Measurements from ENCODE around the gene PAX5. TPM values are rescaled to one million over a fixed set of nuclear protein-coding genes. Genes with fewer than 3 reads are reported as not detected.

PAX5 gene
- total RNA-seq, 4 donors from 2014 or later, result under 0.01 to 0.29 TPM; not detected in 2

GRCh38 chr9:36941441-36941840, 92.6 kb downstream of the PAX5 start:
- H3K27me3 ChIP-seq, result peaks cover 0 to 25% (median 0%) of the 10 kb centered on the region in 4 donors
- no peaks in the 10 kb centered on the region for H3K9me3 ChIP-seq
- intact Hi-C loops (cut with DNase I), result no loop called here
- no peaks in the 10 kb centered on the region for H3K36me3 ChIP-seq
- H3K27ac ChIP-seq, result no peak overlapping the region
- no peak overlapping the region for H3K4me3 ChIP-seq
- 96 to 100% methylated on average over 2 to 6 of the region's 6 CpGs for WGBS, 2 donors
- DNase-seq, result no peak
- no peak for TF ChIP-seq POLR2A (IDR thresholded peaks at IDR 0.05)
- TF ChIP-seq, protein P1, sequence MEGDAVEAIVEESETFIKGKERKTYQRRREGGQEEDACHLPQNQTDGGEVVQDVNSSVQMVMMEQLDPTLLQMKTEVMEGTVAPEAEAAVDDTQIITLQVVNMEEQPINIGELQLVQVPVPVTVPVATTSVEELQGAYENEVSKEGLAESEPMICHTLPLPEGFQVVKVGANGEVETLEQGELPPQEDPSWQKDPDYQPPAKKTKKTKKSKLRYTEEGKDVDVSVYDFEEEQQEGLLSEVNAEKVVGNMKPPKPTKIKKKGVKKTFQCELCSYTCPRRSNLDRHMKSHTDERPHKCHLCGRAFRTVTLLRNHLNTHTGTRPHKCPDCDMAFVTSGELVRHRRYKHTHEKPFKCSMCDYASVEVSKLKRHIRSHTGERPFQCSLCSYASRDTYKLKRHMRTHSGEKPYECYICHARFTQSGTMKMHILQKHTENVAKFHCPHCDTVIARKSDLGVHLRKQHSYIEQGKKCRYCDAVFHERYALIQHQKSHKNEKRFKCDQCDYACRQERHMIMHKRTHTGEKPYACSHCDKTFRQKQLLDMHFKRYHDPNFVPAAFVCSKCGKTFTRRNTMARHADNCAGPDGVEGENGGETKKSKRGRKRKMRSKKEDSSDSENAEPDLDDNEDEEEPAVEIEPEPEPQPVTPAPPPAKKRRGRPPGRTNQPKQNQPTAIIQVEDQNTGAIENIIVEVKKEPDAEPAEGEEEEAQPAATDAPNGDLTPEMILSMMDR (IDR thresholded peaks at IDR 0.05), result no peak
- H3K4me1 ChIP-seq, result peaks cover 0 to 2% (median 0%) of the 10 kb centered on the region in 3 donors

DNA sequence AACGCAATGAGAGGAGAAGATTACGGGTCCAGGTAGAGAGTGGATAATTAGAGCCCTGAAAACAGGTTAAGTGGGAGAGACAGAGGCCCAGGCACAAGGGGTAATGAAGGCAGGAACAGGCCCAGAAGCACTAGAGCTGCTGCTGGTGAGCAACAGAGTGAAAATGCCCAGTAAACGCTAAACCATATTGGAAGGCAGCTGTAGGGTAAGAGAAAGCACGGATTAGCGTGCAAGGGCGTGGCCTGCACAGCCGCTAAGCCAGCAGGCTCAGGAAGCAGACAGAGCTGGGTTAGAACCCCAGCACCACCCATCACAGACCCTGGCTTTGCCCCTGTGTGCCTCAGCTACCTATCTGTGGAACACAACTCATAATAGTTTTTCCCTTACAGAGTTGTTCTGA, 93.2 kb downstream of the PAX5 start:
- Histone ChIP-seq H3K4me1 (peaks cover 0 to 2% (median 0%) of the 10 kb centered on the region in 3 donors), H3K36me3 (no peaks in the 10 kb centered on the region), H3K27me3 (peaks cover 0 to 25% (median 0%) of the 10 kb centered on the region in 4 donors), H3K9me3 (no peaks in the 10 kb centered on the region), H3K4me3 (no peak overlapping the region), H3K27ac (no peak overlapping the region)
- TF ChIP-seq POLR2A (IDR thresholded peaks at IDR 0.05), result no peak
- TF ChIP-seq, protein P1 (IDR thresholded peaks at IDR 0.05), result no peak
- intact Hi-C loops (cut with DNase I), result no loop called here
- DNase-seq, result no peak
- WGBS, 2 donors, result 60 to 84% methylated on average over 7 of the region's 7 CpGs

GRCh38 chr9:36940500-36940853, 93.6 kb downstream of the PAX5 start:
- intact Hi-C loops (cut with DNase I), result no loop called here
- TF ChIP-seq POLR2A (IDR thresholded peaks at IDR 0.05), result no peak
- TF ChIP-seq, protein P1 (IDR thresholded peaks at IDR 0.05), result no peak
- DNase-seq, result no peak
- H3K36me3 ChIP-seq, result no peaks in the 10 kb centered on the region
- WGBS, 2 donors, result 74 to 84% methylated on average over 5 to 7 of the region's 7 CpGs
- H3K27ac ChIP-seq, result no peak overlapping the region
- H3K4me3 ChIP-seq, result no peak overlapping the region
- H3K9me3 ChIP-seq, result no peaks in the 10 kb centered on the region
- peaks cover 0 to 28% (median 0%) of the 10 kb centered on the region in 4 donors for H3K27me3 ChIP-seq
- H3K4me1 ChIP-seq, result no peaks in the 10 kb centered on the region

GRCh38 chr9:36939655-36940499, 94.2 kb downstream of the PAX5 start:
- Histone ChIP-seq H3K27me3 (peaks cover 0 to 31% (median 0%) of the 10 kb centered on the region in 4 donors), H3K9me3 (no peaks in the 10 kb centered on the region), H3K36me3 (no peaks in the 10 kb centered on the region), H3K27ac (no peak overlapping the region), H3K4me3 (no peak overlapping the region), H3K4me1 (no peaks in the 10 kb centered on the region)
- no peak for DNase-seq
- WGBS, 2 donors, result 79 to 83% methylated on average over 23 to 25 of the region's 28 CpGs
- intact Hi-C loops (cut with DNase I), result no loop called here
- TF ChIP-seq POLR2A (IDR thresholded peaks at IDR 0.05), result no peak
- TF ChIP-seq, protein P1 (IDR thresholded peaks at IDR 0.05), result no peak

GRCh38 chr9:36939214-36939613, 94.9 kb downstream of the PAX5 start:
- intact Hi-C loops (cut with DNase I), result no loop called here
- Histone ChIP-seq H3K27ac (no peak overlapping the region), H3K9me3 (no peaks in the 10 kb centered on the region), H3K36me3 (no peaks in the 10 kb centered on the region), H3K4me1 (no peaks in the 10 kb centered on the region), H3K4me3 (no peak overlapping the region), H3K27me3 (peaks cover 0 to 31% (median 0%) of the 10 kb centered on the region in 4 donors)
- 62% methylated on average over 5 of the region's 5 CpGs for WGBS, 2 donors
- no peak for DNase-seq
- TF ChIP-seq, protein P1 (IDR thresholded peaks at IDR 0.05), result no peak
- TF ChIP-seq POLR2A (IDR thresholded peaks at IDR 0.05), result no peak

Measured in esophagus squamous epithelium (tissue), 5 donors.